ENCODE results near the gene GMPPB.
A peak's percentile ranks its signal among the peaks of the same experiment; 100 is the strongest.
"Not testable (repeated sequence)": the region's sequence is repeated elsewhere in the genome, so short reads cannot be mapped to it uniquely, and the experiment has no call there.

GMPPB gene

GRCh38 chr3:49723628-49724551 lies at the start of gene GMPPB:
GMPPB (minus strand) TSS chr3:49723951; CDS start chr3:49723726, 225 bp downstream.
- peak; percentile 92 to 96 for DNase-seq

- no peak for DNase-seq
Observed at GRCh38 chr3:49772703-49773102, 49.0 kb upstream of the GMPPB start.

GRCh38 chr3:49771340-49771938 lies 47.7 kb upstream of the GMPPB start:
- DNase-seq = no peak

GRCh38 chr3:49769926-49770325 lies 46.2 kb upstream of the GMPPB start:
- DNase-seq = no peak

GRCh38 chr3:49769286-49769915 lies 45.6 kb upstream of the GMPPB start:
- DNase-seq = no peak

- no peak for DNase-seq
Observed at GRCh38 chr3:49763981-49764380, 40.2 kb upstream of the GMPPB start.

GRCh38 chr3:49761661-49762060 lies 37.9 kb upstream of the GMPPB start:
- DNase-seq = no peak

GRCh38 chr3:49759226-49759625 lies 35.5 kb upstream of the GMPPB start:
- DNase-seq = no peak

GRCh38 chr3:49757197-49757596 lies 33.4 kb upstream of the GMPPB start:
- DNase-seq = no peak

- no peak for DNase-seq
Observed at GRCh38 chr3:49756036-49756435, 32.3 kb upstream of the GMPPB start.

GRCh38 chr3:49754536-49754935 lies 30.8 kb upstream of the GMPPB start:
- DNase-seq = no peak

- DNase-seq = no peak
Observed at GRCh38 chr3:49751501-49751900, 27.8 kb upstream of the GMPPB start.

GRCh38 chr3:49750056-49750455 lies 26.3 kb upstream of the GMPPB start:
- DNase-seq = no peak

GRCh38 chr3:49748874-49749273 lies 25.1 kb upstream of the GMPPB start:
- DNase-seq = not testable (repeated sequence)

GRCh38 chr3:49747792-49748480 lies 24.2 kb upstream of the GMPPB start:
- DNase-seq = no peak

- no peak for DNase-seq
Observed at GRCh38 chr3:49745986-49746385, 22.2 kb upstream of the GMPPB start.

GRCh38 chr3:49740427-49740826 lies 16.7 kb upstream of the GMPPB start:
- no peak for DNase-seq

GRCh38 chr3:49738067-49738713 lies 14.4 kb upstream of the GMPPB start:
- no peak for DNase-seq

- DNase-seq = no peak
Observed at GRCh38 chr3:49734752-49735151, 11.0 kb upstream of the GMPPB start.

GRCh38 chr3:49733551-49733950 lies 9.8 kb upstream of the GMPPB start:
- DNase-seq = peak in 1 of 2 experiments; percentile 10

GRCh38 chr3:49732597-49732996 lies 8.8 kb upstream of the GMPPB start:
- no peak for DNase-seq

GRCh38 chr3:49729966-49730609 lies 6.3 kb upstream of the GMPPB start:
- no peak for DNase-seq

Data from activated T-cell treated with anti-CD3 and anti-CD28 coated beads, Interleukin-2, amount 50 U/mL, for 48 hours (primary cell).